Measurements from ENCODE around the gene GYPB.
"Not testable (repeated sequence)": the region's sequence is repeated elsewhere in the genome, so short reads cannot be mapped to it uniquely, and the experiment has no call there.

Gene GYPB

GRCh38 chr4:144014808-144015207 is 4.4 kb downstream of the GYPB start:
- no peak for DNase-seq (ENCODE audit: low read depth, low spot score)

DNA sequence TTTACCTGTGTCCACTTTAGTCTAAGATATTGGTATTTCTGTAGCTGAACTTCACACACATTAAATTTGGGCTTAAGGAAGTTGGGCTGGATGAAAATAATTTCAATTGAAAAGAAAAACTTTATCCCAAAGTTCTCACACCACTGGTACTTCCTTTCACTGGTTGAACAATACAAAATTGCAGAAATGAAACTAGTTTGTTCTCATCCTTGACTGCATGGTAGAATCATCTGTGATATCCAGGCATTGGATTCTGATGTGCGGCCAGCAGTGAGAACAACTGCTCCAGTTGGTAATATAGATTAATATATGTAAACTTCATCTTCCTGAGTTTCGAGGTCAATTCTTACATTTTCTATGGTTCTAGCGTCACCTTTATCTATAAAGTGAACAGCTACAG is 10.6 kb downstream of the GYPB start:
- DNase-seq (ENCODE audit: low read depth, low spot score): not testable (repeated sequence)

DNA sequence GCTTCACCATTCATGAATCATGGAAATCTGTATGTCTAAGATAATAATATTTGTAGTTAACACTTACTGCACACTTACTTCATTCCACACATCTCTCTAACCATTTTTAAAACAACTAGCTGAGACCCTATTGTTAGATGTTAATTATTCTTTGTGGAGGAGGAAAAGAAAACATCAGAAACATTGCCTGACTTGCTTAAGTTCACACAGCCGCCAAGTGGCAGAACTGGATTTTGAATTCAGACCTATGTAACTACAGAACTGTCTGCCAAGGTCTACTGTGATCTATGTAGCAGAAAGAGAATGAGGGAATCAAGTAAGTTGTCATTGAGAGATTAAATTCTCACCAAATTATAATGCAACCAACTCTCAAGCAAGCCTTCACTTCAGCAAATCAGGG is 11.2 kb downstream of the GYPB start:
- DNase-seq (ENCODE audit: low read depth, low spot score): not testable (repeated sequence)

DNA sequence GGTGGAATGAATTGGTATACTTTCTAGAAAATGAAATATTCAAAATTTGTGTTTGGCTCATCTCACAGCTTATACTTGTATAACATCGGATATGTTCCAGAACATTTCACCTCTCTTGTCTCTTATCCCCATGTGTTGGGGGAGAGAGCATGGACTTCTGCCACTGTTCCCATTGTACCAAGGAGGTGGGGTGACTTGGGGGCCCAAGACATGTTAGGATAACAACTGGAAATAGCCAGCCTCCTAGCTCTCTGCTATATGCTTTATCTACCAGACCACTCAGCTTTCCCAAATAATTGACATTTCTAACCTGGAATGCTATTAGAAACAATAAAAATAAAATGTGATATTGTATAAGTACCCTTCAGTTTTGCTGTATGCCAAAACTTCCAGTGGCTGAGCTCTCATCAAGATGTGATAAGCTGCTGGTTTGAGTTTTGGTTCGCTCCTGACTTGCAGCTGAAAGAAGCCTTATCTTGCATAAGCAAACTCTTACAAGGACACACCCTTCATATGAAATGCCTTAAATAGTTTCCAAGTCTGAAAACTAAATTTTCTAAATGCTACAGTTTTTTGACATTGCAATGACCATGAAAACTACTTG is 12.9 kb downstream of the GYPB start:
- DNase-seq (ENCODE audit: low read depth, low spot score): peak; percentile 1

DNA sequence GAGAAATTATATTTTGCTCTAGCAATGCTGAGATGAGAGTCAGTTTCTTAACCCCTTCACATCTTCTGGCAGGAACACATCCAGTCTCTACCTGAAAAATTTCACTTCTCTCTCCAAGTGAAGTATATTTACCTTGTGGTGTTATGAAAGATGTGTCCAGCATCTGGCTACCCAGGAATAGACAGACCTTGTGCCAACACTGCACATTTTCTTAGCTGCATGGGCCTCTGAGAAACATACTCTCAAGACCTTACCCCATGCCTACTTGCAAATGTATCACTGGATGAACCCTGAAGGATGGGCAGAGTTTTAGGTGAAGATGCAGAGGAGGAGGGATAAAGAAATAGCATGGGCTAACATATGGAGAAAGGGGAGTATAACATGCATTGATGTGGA is 13.6 kb downstream of the GYPB start:
- DNase-seq (ENCODE audit: low read depth, low spot score): not testable (repeated sequence)

DNA sequence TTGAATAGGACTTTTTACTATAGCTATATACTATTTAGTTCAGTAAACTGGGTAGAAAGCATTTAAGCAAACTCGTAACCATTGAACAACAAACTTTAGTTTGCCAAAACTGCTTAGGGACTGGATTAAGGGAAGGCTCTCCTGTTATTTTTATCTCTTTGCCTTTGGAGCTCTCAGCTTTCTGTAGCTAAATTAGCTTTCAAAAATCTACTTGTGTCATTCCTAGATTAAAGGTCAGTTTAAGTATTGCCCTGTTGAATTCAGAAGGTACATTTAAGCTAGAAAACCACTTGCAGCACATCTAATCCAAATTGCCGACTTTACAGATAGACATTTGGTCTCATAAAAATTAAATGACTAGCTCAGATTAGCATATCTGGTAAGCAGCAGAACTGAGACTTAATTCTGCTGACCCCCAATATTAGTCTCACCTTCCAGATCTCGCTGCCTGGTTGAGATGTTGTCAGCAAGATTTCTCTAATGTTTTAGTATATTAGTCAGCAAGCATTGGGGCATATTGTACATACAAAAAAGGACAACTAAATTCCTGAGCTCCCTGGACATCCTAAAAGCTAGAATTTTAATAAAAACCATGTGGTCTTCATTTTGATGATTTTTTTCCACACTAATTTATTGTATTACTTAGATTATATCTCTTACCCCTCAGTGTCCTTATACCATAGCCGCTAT is 14.2 kb downstream of the GYPB start:
- peak; percentile 5 for DNase-seq (ENCODE audit: low read depth, low spot score)

- not testable (repeated sequence) for DNase-seq (ENCODE audit: low read depth, low spot score)
Measured at GRCh38 chr4:144003890-144004265, 15.3 kb downstream of the GYPB start.

DNA sequence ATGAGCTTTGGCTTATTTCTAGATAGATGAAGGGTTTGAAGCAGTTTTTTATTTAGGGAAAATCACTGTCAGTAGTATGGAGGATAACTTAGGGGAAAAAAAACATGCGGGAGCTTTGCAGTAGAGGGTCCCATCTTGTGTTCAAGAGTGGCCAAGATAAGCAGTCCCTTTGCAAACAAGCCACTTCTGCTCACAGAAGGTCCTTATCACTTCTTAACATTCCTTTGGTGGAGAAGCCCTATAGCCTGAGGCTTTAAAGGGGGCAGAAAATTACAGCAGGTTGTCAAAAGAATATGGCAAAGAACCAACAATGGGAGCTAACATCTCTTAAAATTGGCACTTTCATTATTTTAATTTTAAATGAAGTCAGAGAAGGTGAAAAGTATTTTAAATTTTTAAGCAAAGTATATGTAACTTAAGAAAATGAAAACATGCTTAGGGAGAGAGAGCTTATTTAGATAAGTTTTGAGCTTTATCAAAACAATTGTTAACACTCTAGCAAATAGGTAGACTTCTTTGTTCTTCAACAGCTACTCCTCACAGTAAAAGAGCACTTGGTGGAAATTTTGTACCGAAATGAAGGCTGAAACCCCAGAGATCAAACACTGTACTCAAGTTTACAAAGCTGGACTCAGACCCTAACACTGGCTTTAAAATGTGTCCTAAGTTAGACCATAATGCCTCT is 15.8 kb downstream of the GYPB start:
- not testable (repeated sequence) for DNase-seq (ENCODE audit: low read depth, low spot score)

DNA sequence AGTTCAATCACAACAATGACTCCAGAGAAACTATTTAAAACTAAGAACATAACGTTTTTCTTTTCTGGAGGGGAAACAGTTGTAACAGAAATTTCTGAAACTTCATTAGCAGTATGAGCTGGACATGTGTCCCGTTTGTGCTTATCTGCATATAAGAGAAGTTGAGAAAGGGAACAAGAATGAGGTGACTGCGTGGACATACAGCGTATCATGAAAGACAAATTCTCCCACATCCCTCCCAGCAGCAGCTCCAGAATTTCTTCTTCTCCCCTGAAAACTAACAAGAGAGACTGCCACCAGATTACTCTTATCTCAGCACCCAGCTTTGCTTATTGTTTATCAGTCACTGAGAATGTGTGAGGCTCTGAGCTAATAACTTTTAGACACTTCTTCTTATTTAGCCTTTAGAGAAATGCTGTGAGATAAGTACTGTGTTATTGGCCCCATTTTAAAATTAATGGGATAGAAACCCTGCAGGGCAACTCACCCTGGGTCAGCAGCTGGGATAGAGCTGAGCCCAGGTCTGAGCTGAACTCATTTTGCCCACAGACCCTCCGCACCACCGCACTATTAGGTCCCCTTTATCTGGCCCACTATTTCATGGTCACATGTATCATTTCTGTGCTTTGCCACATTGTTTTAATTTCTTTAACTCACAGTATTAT is 18.7 kb downstream of the GYPB start:
- DNase-seq (ENCODE audit: low read depth, low spot score): not testable (repeated sequence)

DNA sequence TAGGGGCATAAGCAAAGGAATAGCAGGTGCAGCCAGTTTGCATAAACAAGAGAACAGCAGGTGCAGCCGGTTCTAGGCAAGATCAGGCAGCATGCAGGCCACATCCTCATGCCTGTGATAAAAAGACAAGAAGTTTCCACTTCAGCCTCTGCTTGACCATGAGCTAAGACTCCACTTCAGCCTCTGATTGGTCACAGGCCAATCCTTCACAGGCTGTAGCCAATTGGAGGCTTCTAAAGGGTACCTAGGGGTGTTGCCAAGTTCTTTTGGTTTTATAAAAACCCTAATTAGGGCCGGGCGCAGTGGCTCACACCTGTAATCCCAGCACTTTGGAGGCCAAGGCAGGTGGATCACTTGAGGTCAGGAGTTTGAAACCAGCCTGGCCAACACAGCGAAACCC is 23.0 kb downstream of the GYPB start:
- DNase-seq (ENCODE audit: low read depth, low spot score): not testable (repeated sequence)

GRCh38 chr4:143991761-143992160 is 27.4 kb downstream of the GYPB start:
- not testable (repeated sequence) for DNase-seq (ENCODE audit: low read depth, low spot score)

DNA sequence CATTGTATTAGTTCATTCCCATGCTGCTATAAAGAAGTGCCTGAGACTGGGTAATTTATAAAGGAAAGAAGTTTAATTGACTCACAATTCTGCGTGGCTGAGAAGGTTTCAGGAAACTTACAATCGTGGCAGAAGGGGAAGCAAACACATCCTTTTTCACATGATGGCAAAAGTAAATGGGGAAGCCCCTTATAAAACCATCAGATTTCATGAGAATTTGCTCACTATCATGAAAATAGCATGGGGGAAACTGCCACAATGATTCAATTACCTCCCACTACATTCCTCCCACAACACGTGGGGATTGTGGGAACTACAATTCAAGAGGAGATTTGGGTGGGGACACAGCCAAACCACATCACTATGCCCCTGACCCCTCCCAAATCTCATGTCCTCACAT is 28.5 kb downstream of the GYPB start:
- DNase-seq (ENCODE audit: low read depth, low spot score): not testable (repeated sequence)

GRCh38 chr4:143986180-143986579 is 33.0 kb downstream of the GYPB start:
- DNase-seq (ENCODE audit: low read depth, low spot score): no peak

DNA sequence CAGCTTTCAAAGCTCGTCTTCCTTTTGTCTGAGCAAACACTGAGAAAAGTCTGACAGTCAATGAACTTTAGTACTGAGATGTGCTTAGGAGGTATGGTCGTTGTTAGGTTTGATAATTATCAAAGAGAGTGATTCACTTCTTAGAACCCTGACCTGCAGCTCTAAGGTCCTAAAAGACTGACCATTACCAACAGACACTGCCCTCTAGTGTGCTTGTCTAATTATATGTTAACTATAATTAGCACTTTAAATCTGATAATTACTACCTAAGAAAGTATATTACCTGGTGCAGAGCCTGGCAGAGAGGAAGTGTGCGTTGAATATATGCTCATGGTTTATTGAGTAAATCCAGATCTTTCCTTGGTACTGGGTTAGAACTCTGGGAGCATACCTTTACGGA is 38.4 kb downstream of the GYPB start:
- peak; percentile 2 for DNase-seq (ENCODE audit: low read depth, low spot score)

- not testable (repeated sequence) for DNase-seq (ENCODE audit: low read depth, low spot score)
Measured at GRCh38 chr4:143975527-143975926, 43.7 kb downstream of the GYPB start.

DNA sequence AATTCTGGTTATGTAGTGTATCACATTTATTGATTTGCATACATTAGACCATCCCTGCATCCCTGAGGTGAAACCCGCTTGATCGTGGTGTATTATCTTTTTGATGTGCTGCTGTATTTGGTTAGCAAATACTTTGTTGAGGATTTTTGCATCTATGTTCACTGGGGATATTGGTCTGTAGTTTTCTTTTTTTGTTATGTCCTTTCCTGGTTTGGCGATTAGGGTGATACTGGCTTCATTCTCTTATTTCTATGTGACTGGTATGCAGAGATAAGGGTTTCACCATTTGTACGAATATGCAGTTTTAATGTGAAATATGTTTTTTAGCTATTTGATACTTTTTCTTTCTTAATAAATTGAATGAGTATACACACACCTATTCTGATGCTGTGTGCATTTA is 45.2 kb downstream of the GYPB start:
- DNase-seq (ENCODE audit: low read depth, low spot score): not testable (repeated sequence)

GRCh38 chr4:143961075-143961474 is 58.1 kb downstream of the GYPB start:
- no peak for DNase-seq (ENCODE audit: low read depth, low spot score)

DNA sequence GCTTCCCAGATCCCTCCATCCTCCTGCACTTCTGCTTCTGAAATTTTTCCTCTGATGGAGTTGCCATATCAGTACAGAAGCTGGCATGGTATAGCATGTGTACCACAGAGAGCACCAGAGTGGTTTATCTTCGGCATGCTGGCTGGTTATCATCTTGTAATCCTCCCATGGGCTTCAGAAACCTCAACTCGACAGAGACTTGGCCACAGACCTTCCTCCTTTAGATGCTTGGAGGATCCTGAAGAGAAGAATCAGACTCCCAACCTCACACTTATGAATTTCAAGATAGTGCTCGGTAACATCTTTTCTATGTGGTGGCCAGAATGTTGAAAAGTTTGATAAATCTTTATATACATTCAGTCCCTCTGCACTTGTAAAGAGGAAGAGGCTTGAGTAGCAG is 63.9 kb downstream of the GYPB start:
- not testable (repeated sequence) for DNase-seq (ENCODE audit: low read depth, low spot score)

GRCh38 chr4:143951458-143951972 is 67.7 kb downstream of the GYPB start:
- DNase-seq (ENCODE audit: low read depth, low spot score): not testable (repeated sequence)

GRCh38 chr4:143950967-143951366 is 68.2 kb downstream of the GYPB start:
- DNase-seq (ENCODE audit: low read depth, low spot score): not testable (repeated sequence)

DNA sequence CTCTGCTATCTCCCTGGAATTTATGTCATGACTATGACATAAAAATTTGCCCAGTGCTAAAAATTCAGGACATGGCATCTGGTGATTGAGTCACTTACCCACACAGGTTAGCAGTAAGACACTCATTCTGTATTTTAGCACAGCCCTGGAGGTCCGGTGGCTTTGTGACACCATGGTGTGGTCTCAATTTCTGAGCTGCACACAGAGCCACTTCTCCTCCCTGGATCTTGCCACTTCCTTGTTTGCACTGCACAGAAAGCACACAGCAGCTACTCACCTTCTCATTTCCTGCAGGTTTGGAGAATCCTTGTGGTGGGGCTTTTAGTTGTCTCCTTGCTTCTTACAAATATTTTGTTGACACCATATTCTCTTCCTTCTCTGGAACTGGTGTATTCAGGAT is 69.0 kb downstream of the GYPB start:
- DNase-seq (ENCODE audit: low read depth, low spot score): not testable (repeated sequence)

DNA sequence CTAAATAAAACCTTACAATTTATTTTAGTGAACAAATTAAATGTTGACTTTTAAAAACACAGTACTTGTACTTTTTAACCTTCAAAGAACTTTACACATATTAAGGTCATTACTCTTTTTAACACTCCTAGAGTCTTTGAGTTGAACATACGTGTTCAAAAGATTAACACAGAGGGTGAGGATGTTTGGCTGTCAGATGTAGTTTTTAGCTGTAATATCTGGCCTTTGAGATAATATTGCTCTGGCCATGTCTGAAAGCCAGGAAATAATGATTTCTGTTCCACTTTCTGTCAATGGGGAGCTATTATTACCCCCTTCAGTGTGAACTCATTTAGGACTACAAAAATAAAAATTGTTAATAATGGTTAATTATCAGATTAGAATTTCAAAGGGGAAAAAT is 71.7 kb downstream of the GYPB start:
- not testable (repeated sequence) for DNase-seq (ENCODE audit: low read depth, low spot score)
